HEK293 (cell line): ENCODE measurements around the gene S100PBP.

Experiments
- KLF1 ChIP-seq: fragments of 450-650 bp; formaldehyde crosslinking; IDR thresholded peaks from 2 replicates; pipeline ENCODE4 v1.5.1; 2016; ENCODE audit warnings: missing biosample characterization, missing genetic modification characterization
- KLF10 ChIP-seq: fragments of 450-650 bp; IDR thresholded peaks from 2 replicates; pipeline ENCODE4 v1.5.1; 2018; ENCODE audit warnings: missing biosample characterization, mild to moderate bottlenecking, missing genetic modification characterization
- SCRT1 ChIP-seq: fragments of 450-650 bp; formaldehyde crosslinking; IDR thresholded peaks from 2 replicates; pipeline ENCODE4 v1.5.1; 2016; ENCODE audit warnings: missing biosample characterization, missing genetic modification characterization, borderline replicate concordance
- SP2 ChIP-seq: fragments of 450-650 bp; formaldehyde crosslinking; IDR thresholded peaks from 2 replicates; pipeline ENCODE4 v1.5.1; 2016; ENCODE audit warnings: missing biosample characterization, missing genetic modification characterization
- WT1 ChIP-seq: fragments of 450-650 bp; formaldehyde crosslinking; IDR thresholded peaks from 2 replicates; pipeline ENCODE4 v1.5.1; 2016; ENCODE audit warnings: missing biosample characterization, missing genetic modification characterization
- ZNF138 ChIP-seq: fragments of 450-650 bp; formaldehyde crosslinking; IDR thresholded peaks from 2 replicates; pipeline ENCODE4 v1.5.1; 2016; ENCODE audit warnings: missing biosample characterization, missing genetic modification characterization, borderline replicate concordance
- ZNF175 ChIP-seq: fragments of 450-650 bp; formaldehyde crosslinking; IDR thresholded peaks from 2 replicates; pipeline ENCODE4 v1.5.1; 2016; ENCODE audit warnings: missing biosample characterization, missing genetic modification characterization
- ZNF274 ChIP-seq, 2 experiments: fragments of 200-500 bp in 1 of 2; fragments of 450-650 bp in 1 of 2; sonication (Bioruptor generic) in 1 of 2; formaldehyde crosslinking in 1 of 2; IDR thresholded peaks; 2 replicates each; pipeline versions ENCODE4 v1.5.1 to v1.6.1; 2014 to 2016; ENCODE audit warnings: borderline replicate concordance in 1 of 2, inconsistent platforms in 1 of 2, low read length in 1 of 2, missing biosample characterization in 1 of 2, missing genetic modification characterization in 1 of 2
- ZNF341 ChIP-seq: fragments of 450-650 bp; formaldehyde crosslinking; IDR thresholded peaks from 2 replicates; pipeline ENCODE4; 2016; ENCODE audit warnings: low read depth, missing biosample characterization, missing genetic modification characterization
- ZNF350 ChIP-seq: fragments of 450-650 bp; formaldehyde crosslinking; IDR thresholded peaks from 2 replicates; pipeline ENCODE4 v1.5.0; 2017; ENCODE audit warnings: missing biosample characterization, mild to moderate bottlenecking, missing genetic modification characterization
- ZNF354C ChIP-seq: fragments of 450-650 bp; formaldehyde crosslinking; IDR thresholded peaks from 2 replicates; pipeline ENCODE4 v1.5.1; 2016; ENCODE audit warnings: missing biosample characterization, missing genetic modification characterization, low read depth, borderline replicate concordance
- ZNF416 ChIP-seq: fragments of 450-650 bp; formaldehyde crosslinking; IDR thresholded peaks from 2 replicates; pipeline ENCODE4 v1.5.1; 2016; ENCODE audit warnings: missing biosample characterization, missing genetic modification characterization
- ZNF549 ChIP-seq: fragments of 450-650 bp; IDR thresholded peaks from 2 replicates; pipeline ENCODE4 v1.5.1; 2018; ENCODE audit warnings: missing biosample characterization, missing genetic modification characterization, mild to moderate bottlenecking, inconsistent platforms, moderate library complexity
- ZNF558 ChIP-seq: fragments of 450-650 bp; formaldehyde crosslinking; IDR thresholded peaks from 2 replicates; pipeline ENCODE4 v1.5.1; 2016; ENCODE audit warnings: missing biosample characterization, missing genetic modification characterization
- ZNF660 ChIP-seq: fragments of 450-650 bp; IDR thresholded peaks from 2 replicates; pipeline ENCODE4 v1.5.1; 2018; ENCODE audit warnings: missing biosample characterization, mild to moderate bottlenecking, missing genetic modification characterization
- ZNF707 ChIP-seq: fragments of 450-650 bp; formaldehyde crosslinking; IDR thresholded peaks from 2 replicates; pipeline ENCODE4 v1.5.1; 2016; ENCODE audit warnings: missing biosample characterization, missing genetic modification characterization
- ZNF785 ChIP-seq: fragments of 450-650 bp; formaldehyde crosslinking; IDR thresholded peaks from 2 replicates; pipeline ENCODE4 v1.5.1; 2016; ENCODE audit warnings: missing biosample characterization, missing genetic modification characterization
- TF ChIP-seq, protein P1 (sequence below): fragments of 450-650 bp; formaldehyde crosslinking; IDR thresholded peaks from 2 replicates; pipeline ENCODE4 v1.5.1; 2016; ENCODE audit warnings: missing biosample characterization, missing genetic modification characterization, borderline replicate concordance
- TF ChIP-seq, protein P2 (sequence below): fragments of 450-650 bp; formaldehyde crosslinking; IDR thresholded peaks from 2 replicates; pipeline ENCODE4 v1.5.1; 2016; ENCODE audit warnings: missing biosample characterization, missing genetic modification characterization
- TF ChIP-seq, protein P3 (sequence below): fragments of 450-650 bp; formaldehyde crosslinking; IDR thresholded peaks from 2 replicates; pipeline ENCODE4 v1.5.1; 2017; ENCODE audit warnings: missing biosample characterization, missing genetic modification characterization
- TF ChIP-seq, protein P4 (sequence below): fragments of 450-650 bp; formaldehyde crosslinking; IDR thresholded peaks from 2 replicates; pipeline ENCODE4 v1.5.1; 2016; ENCODE audit warnings: missing biosample characterization, missing genetic modification characterization
- TF ChIP-seq, protein P5 (sequence below): fragments of 450-650 bp; formaldehyde crosslinking; IDR thresholded peaks from 2 replicates; pipeline ENCODE4 v1.5.1; 2016; ENCODE audit warnings: missing biosample characterization, missing genetic modification characterization

S100PBP gene

DNA sequence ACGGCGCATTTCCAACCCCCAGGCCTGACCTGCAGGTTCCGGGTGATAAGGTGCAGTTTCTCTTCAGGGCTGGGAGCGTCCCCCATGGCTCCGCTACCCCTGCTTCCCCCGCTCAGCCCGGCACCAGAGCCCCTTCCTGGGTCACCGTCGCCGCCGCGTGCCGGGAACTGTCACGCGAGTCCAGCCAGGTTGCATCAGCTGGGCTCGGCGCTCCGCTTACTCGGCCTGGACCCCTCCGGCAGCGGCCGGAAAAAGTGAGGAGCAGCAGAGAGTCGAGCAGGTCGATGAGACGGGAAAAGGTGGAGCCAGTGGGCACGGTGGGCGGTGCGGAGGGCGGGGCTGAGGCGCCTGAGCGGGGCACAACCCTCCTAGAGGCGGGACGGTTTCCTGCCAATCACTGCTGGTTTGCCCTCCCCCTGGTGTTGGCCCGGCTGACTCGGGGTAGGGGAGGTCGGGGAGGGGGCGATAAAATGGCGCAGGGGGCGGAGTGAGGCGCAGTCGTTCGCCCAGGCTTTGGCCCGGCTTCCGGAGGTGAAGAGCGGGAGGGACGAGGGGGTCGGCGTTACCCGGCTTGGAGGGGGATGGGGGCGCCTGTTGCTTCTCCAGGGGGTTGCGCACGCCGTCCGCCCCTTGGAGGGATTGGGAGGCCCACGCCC is at the start of gene S100PBP, which contains the start of gene YARS1 (continued):
- TF ChIP-seq WT1 (tag by site-specific recombination) (no peak), SCRT1 (tag by site-specific recombination) (no peak), SP2 (tag by site-specific recombination) (peak; percentile 99), ZNF558 (tag by site-specific recombination) (peak; percentile 81; the same call in 1 of the 2 replicates), KLF10 (peak; percentile 75), ZNF785 (peak; percentile 92), ZNF660 (tag by site-specific recombination) (peak; percentile 98), ZNF138 (tag by site-specific recombination) (no peak), ZNF549 (no peak), ZNF707 (peak; percentile 39; the same call in 1 of the 2 replicates), ZNF416 (tag by site-specific recombination) (no peak), KLF1 (no peak; the same call in 1 of the 2 replicates), ZNF175 (tag by site-specific recombination) (no peak), ZNF350 (tag by site-specific recombination) (no peak), ZNF274 (IDR thresholded peaks at IDR 0.05; ENCODE audit: low read length) (no peak), ZNF274 (tag by site-specific recombination; IDR thresholded peaks at IDR 0.05; ENCODE audit: borderline replicate concordance) (no peak), ZNF341 (tag by site-specific recombination) (no peak), ZNF354C (no peak)
- TF ChIP-seq, protein P1, sequence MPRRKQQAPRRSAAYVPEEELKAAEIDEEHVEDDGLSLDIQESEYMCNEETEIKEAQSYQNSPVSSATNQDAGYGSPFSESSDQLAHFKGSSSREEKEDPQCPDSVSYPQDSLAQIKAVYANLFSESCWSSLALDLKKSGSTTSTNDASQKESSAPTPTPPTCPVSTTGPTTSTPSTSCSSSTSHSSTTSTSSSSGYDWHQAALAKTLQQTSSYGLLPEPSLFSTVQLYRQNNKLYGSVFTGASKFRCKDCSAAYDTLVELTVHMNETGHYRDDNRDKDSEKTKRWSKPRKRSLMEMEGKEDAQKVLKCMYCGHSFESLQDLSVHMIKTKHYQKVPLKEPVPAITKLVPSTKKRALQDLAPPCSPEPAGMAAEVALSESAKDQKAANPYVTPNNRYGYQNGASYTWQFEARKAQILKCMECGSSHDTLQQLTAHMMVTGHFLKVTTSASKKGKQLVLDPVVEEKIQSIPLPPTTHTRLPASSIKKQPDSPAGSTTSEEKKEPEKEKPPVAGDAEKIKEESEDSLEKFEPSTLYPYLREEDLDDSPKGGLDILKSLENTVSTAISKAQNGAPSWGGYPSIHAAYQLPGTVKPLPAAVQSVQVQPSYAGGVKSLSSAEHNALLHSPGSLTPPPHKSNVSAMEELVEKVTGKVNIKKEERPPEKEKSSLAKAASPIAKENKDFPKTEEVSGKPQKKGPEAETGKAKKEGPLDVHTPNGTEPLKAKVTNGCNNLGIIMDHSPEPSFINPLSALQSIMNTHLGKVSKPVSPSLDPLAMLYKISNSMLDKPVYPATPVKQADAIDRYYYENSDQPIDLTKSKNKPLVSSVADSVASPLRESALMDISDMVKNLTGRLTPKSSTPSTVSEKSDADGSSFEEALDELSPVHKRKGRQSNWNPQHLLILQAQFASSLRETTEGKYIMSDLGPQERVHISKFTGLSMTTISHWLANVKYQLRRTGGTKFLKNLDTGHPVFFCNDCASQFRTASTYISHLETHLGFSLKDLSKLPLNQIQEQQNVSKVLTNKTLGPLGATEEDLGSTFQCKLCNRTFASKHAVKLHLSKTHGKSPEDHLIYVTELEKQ (tag by site-specific recombination), result peak; percentile 87
- TF ChIP-seq, protein P2, sequence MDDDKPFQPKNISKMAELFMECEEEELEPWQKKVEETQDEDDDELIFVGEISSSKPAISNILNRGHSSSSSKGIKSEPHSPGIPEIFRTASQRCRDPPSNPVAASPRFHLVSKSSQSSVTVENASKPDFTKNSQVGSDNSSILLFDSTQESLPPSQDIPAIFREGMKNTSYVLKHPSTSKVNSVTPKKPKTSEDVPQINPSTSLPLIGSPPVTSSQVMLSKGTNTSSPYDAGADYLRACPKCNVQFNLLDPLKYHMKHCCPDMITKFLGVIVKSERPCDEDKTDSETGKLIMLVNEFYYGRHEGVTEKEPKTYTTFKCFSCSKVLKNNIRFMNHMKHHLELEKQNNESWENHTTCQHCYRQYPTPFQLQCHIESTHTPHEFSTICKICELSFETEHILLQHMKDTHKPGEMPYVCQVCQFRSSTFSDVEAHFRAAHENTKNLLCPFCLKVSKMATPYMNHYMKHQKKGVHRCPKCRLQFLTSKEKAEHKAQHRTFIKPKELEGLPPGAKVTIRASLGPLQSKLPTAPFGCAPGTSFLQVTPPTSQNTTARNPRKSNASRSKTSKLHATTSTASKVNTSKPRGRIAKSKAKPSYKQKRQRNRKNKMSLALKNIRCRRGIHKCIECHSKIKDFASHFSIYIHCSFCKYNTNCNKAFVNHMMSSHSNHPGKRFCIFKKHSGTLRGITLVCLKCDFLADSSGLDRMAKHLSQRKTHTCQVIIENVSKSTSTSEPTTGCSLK, result no peak
- TF ChIP-seq, protein P3, sequence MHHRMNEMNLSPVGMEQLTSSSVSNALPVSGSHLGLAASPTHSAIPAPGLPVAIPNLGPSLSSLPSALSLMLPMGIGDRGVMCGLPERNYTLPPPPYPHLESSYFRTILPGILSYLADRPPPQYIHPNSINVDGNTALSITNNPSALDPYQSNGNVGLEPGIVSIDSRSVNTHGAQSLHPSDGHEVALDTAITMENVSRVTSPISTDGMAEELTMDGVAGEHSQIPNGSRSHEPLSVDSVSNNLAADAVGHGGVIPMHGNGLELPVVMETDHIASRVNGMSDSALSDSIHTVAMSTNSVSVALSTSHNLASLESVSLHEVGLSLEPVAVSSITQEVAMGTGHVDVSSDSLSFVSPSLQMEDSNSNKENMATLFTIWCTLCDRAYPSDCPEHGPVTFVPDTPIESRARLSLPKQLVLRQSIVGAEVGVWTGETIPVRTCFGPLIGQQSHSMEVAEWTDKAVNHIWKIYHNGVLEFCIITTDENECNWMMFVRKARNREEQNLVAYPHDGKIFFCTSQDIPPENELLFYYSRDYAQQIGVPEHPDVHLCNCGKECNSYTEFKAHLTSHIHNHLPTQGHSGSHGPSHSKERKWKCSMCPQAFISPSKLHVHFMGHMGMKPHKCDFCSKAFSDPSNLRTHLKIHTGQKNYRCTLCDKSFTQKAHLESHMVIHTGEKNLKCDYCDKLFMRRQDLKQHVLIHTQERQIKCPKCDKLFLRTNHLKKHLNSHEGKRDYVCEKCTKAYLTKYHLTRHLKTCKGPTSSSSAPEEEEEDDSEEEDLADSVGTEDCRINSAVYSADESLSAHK (tag by site-specific recombination), result peak; percentile 73
- TF ChIP-seq, protein P4, sequence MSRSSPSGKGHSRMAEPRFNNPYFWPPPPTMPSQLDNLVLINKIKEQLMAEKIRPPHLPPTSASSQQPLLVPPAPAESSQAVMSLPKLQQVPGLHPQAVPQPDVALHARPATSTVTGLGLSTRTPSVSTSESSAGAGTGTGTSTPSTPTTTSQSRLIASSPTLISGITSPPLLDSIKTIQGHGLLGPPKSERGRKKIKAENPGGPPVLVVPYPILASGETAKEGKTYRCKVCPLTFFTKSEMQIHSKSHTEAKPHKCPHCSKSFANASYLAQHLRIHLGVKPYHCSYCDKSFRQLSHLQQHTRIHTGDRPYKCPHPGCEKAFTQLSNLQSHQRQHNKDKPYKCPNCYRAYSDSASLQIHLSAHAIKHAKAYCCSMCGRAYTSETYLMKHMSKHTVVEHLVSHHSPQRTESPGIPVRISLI (tag by site-specific recombination), result peak; percentile 83; the same call in 1 of the 2 replicates
- TF ChIP-seq, protein P5, sequence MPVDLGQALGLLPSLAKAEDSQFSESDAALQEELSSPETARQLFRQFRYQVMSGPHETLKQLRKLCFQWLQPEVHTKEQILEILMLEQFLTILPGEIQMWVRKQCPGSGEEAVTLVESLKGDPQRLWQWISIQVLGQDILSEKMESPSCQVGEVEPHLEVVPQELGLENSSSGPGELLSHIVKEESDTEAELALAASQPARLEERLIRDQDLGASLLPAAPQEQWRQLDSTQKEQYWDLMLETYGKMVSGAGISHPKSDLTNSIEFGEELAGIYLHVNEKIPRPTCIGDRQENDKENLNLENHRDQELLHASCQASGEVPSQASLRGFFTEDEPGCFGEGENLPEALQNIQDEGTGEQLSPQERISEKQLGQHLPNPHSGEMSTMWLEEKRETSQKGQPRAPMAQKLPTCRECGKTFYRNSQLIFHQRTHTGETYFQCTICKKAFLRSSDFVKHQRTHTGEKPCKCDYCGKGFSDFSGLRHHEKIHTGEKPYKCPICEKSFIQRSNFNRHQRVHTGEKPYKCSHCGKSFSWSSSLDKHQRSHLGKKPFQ (tag by site-specific recombination), result peak; percentile 52
